ENCODE results near the gene DDX10. TPM values are rescaled to one million over a fixed set of nuclear protein-coding genes. Genes with fewer than 3 reads are reported as not detected.
A peak's percentile ranks its signal among the peaks of the same experiment; 100 is the strongest.

The DDX10 gene
- total and polyA plus RNA-seq, 4 donors = 8.0 to 11.8 (median 9.0) TPM

GRCh38 chr11:108628326-108628725, 36.5 kb upstream of the DDX10 start:
- 97% methylated on average over 10 of the region's 10 CpGs for WGBS
- no peak for DNase-seq (ENCODE audit: low spot score)
- H3K36me3 ChIP-seq (ENCODE audit: control insufficient read depth in 4 of 4, insufficient read depth in 3 of 4, low read depth in 1 of 4, low read length in 3 of 4) = no peaks in the 10 kb centered on the region
- H3K9me3 ChIP-seq (ENCODE audit: control insufficient read depth in 4 of 4, low read length in 3 of 4) = peaks cover 3 to 10% (median 7%) of the 10 kb centered on the region in 4 donors
- no peak overlapping the region for H3K4me3 ChIP-seq (ENCODE audit: low read depth in 1 of 3, low read length in 3 of 3)
- TF ChIP-seq MAX (IDR thresholded peaks at IDR 0.05) (no peak), YY1 (IDR thresholded peaks at IDR 0.05) (no peak), REST (IDR thresholded peaks at IDR 0.05) (no peak), SP1 (IDR thresholded peaks at IDR 0.05) (no peak), NR2F2 (IDR thresholded peaks at IDR 0.05) (no peak), RXRA (IDR thresholded peaks at IDR 0.05) (no peak), CTCF (IDR thresholded peaks at IDR 0.05; ENCODE audit: low read depth, low read length, missing input control) (no peak), GABPA (IDR thresholded peaks at IDR 0.05 in 1 of 2, conservative IDR thresholded peaks at IDR 0.05 in 1 of 2) (no peak)
- no peak overlapping the region for H3K27ac ChIP-seq (ENCODE audit: low read depth in 1 of 2, low read length in 2 of 2)
- no peaks in the 10 kb centered on the region for H3K27me3 ChIP-seq (ENCODE audit: control insufficient read depth in 4 of 4, insufficient read depth in 4 of 4, low read length in 3 of 4)
- H3K4me1 ChIP-seq (ENCODE audit: control insufficient read depth in 4 of 4, insufficient read depth in 4 of 4, low read length in 3 of 4) = no peaks in the 10 kb centered on the region
- no peak overlapping the region for H3K9ac ChIP-seq (ENCODE audit: low read depth in 1 of 2, low read length in 2 of 2)

- Histone ChIP-seq H3K4me1 (ENCODE audit: control insufficient read depth in 4 of 4, insufficient read depth in 4 of 4, low read length in 3 of 4) (no peaks in the 10 kb centered on the region), H3K27me3 (ENCODE audit: control insufficient read depth in 4 of 4, insufficient read depth in 4 of 4, low read length in 3 of 4) (no peaks in the 10 kb centered on the region), H3K9ac (ENCODE audit: low read depth in 1 of 2, low read length in 2 of 2) (no peak overlapping the region), H3K4me3 (ENCODE audit: low read depth in 1 of 3, low read length in 3 of 3) (peak overlapping the region in 1 of 3 donors; percentile 41), H3K36me3 (ENCODE audit: control insufficient read depth in 4 of 4, insufficient read depth in 3 of 4, low read depth in 1 of 4, low read length in 3 of 4) (no peaks in the 10 kb centered on the region), H3K9me3 (ENCODE audit: control insufficient read depth in 4 of 4, low read length in 3 of 4) (peaks cover 3 to 10% (median 7%) of the 10 kb centered on the region in 4 donors), H3K27ac (ENCODE audit: low read depth in 1 of 2, low read length in 2 of 2) (no peak overlapping the region)
- TF ChIP-seq REST (IDR thresholded peaks at IDR 0.05) (no peak), GABPA (IDR thresholded peaks at IDR 0.05 in 1 of 2, conservative IDR thresholded peaks at IDR 0.05 in 1 of 2) (no peak), FOXA2 (IDR thresholded peaks at IDR 0.05) (no peak), TAF1 (conservative IDR thresholded peaks at IDR 0.05) (no peak), JUND (IDR thresholded peaks at IDR 0.05) (no peak), RXRA (IDR thresholded peaks at IDR 0.05) (no peak), HNF4G (IDR thresholded peaks at IDR 0.05) (no peak), SP1 (IDR thresholded peaks at IDR 0.05) (no peak)
- no peak for DNase-seq (ENCODE audit: low spot score)
- 91% methylated on average over 2 of the region's 2 CpGs for WGBS
These were observed 36.1 kb upstream of the DDX10 start for GRCh38 chr11:108628812-108629211.
